Fibroblast of pulmonary artery (primary cell): ENCODE results near the gene C1RL.
A peak's percentile ranks its signal among the peaks of the same experiment; 100 is the strongest.

Experiments used
- DNase-seq: peaks from one replicate; pipeline ENCODE4 v3.0.0-alpha.2; 2010; ENCODE audit warnings: low read depth
- H3K4me3 ChIP-seq: replicated peaks from 2 replicates; pipeline ENCODE4 v1.5.1; 2011; ENCODE audit warnings: low read depth, mild to moderate bottlenecking, control low read depth, low read length, moderate library complexity
- CTCF ChIP-seq: IDR thresholded peaks from 2 replicates; pipeline ENCODE4 v1.5.1; 2011; ENCODE audit warnings: mild to moderate bottlenecking, control low read depth, low read length, inconsistent platforms; ENCODE audit errors: missing control alignments

Gene C1RL

GRCh38 chr12:7075518-7075917 is 33.5 kb downstream of the C1RL start:
- TF ChIP-seq CTCF, result no peak
- no peak overlapping the region for H3K4me3 ChIP-seq
- DNase-seq, result no peak

- DNase-seq, result no peak
- no peak for TF ChIP-seq CTCF
- no peak overlapping the region for H3K4me3 ChIP-seq
Measured at GRCh38 chr12:7073946-7074345, 35.1 kb downstream of the C1RL start.

- H3K4me3 ChIP-seq, result no peak overlapping the region
- no peak for DNase-seq
- no peak for TF ChIP-seq CTCF
Measured at GRCh38 chr12:7072554-7072953, 36.5 kb downstream of the C1RL start.

GRCh38 chr12:7072035-7072434 is 37.0 kb downstream of the C1RL start:
- H3K4me3 ChIP-seq, result no peak overlapping the region
- DNase-seq, result no peak
- TF ChIP-seq CTCF, result no peak

- no peak for DNase-seq
- no peak for TF ChIP-seq CTCF
Measured at GRCh38 chr12:7069386-7069785, 39.6 kb downstream of the C1RL start.

GRCh38 chr12:7068994-7069346 is 40.0 kb downstream of the C1RL start:
- no peak for DNase-seq
- no peak for TF ChIP-seq CTCF
- H3K4me3 ChIP-seq, result no peak overlapping the region

More at GRCh38 chr12:7069386-7069785, 39.6 kb downstream of the C1RL start:
- no peak overlapping the region for H3K4me3 ChIP-seq

- DNase-seq, result peak; percentile 49
- no peak for TF ChIP-seq CTCF
- no peak overlapping the region for H3K4me3 ChIP-seq
Measured at GRCh38 chr12:7068240-7068993, 40.6 kb downstream of the C1RL start.
